Measurements from ENCODE around the gene STK32B.
"Not testable (repeated sequence)": the region's sequence is repeated elsewhere in the genome, so short reads cannot be mapped to it uniquely, and the experiment has no call there.

STK32B gene

DNA sequence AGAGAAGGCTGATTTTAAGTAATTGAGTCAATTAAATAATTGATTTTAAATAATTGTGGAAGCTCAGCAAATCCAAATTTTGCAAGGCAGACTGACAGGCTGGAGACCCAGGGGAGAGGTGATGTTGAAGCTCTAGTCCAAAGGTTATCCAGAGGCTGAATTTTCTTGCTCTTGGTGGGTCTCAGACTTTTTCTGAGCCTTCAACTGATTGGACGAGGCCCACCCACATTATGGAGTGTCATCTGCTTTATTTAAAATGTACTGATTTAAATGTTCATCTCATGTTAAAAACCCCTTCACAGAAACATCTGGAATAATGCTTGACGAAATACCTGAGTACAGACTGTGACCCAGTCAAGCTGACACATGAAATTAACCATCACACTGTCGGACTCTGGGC lies 20.4 kb upstream of the STK32B start:
- no peak for DNase-seq

DNA sequence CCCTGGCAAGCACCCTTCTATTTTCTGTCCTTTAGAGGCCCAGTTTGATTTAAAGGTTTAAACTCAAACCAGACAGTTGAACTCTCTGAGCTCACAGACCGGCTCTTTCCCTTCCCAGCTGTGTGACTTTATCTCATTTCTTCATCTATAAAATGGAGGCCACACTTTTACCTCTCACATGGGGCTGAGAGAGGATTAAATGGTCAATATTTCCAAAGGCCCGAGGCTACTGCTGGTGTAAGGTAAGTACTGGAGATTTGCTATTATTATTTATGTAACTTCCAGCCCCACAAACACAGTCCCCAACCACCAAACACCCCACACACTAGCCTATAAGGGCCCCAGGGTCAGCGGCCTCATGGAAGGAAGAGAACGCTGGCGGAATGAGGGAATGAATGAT lies 18.5 kb upstream of the STK32B start:
- DNase-seq: no peak

GRCh38 chr4:5033281-5033841 lies 17.9 kb upstream of the STK32B start:
- no peak for DNase-seq

DNA sequence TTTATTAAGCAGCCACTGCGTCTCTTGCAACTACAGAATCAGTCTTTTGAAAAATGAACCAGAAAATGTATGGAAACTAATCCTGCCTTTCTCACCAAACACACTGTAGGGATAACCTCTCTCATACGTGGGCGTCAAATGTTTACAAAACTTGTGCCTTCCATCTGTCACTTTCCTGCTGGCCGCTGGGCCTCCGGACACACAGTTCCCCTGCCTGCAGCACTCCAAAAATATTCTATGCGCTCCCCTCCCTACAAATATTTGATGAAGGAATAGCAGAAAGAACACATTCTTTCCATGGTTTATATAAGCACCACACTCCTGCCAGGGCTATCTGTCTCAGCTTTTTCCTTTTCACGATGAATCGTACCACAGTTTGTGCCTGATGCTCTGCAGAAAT lies 17.1 kb upstream of the STK32B start:
- no peak for DNase-seq

GRCh38 chr4:5036239-5036638 lies 15.0 kb upstream of the STK32B start:
- DNase-seq: peak; percentile 59

- DNase-seq: peak; percentile 68
Measured at GRCh38 chr4:5037553-5038551, 13.4 kb upstream of the STK32B start.

DNA sequence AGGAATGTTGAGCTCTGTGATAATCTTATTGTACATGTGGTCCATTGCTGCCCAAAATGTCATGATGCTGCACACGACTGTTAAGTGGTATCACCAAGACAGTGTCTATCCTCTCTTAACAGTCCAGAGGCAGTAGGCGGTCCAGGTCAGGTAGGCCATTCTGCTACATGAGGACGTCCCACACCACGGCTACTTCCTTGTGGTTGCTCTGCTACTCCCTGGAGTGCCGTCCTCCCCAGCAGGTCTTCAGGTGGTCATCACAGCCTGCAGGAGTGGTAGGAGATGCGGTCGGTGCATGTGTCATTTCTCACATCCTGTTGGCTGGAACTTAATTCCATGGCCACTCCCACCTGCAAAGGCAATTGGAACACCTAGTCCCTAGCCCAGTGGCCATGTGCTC lies 11.5 kb upstream of the STK32B start:
- no peak for DNase-seq

DNA sequence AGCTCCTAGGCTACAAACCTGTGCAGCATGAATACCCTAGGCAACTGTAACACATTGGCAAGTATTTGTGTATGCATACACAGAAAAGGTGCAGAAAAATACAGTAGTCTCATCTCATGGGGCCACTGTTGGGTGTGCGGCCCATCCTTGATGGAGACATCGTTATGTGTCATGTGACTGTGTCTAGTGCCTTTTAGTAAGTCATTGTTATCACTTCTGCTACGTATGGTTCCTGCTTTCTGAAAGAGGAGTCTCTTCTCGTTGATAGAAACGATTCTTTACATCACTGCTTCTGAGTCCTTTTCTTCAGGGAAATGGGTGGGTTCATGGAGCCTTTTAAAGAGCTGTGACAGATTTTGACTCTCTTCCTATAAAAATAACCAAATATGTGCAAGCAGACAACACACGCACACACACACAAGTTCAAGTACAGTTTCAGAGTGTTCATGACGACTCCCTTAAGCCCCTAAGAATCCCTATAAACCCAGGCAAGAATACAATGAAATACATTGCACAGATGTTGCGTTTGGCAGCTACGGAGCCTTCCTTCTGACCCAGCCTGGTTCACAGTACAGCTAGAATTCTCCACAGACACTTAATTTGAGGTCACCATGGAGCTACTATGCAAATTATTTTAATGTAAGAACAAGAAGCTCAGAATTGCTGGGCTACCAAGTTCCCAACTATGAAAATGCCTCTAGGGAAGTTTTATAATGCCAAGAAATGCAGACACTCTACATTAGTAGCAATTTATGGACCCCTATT lies 10.2 kb upstream of the STK32B start:
- DNase-seq: no peak

DNA sequence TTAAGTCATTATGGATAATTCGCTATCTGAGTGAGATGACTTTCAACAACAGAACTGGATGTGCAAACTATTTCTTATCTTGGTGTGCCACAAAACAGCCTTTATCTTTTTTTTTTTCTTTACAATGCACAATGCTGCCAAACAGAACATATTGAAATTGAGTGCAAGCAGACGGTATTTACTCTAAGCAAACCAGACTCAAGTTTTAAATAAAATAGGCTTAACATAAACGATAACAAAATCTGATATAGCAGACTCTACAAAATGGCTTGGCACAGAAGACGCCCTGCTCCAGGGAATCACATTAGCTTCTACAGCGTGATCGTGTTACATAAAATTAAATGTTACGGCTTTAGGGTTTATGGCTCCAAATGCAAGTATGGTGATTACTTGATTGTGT lies 9.6 kb upstream of the STK32B start:
- no peak for DNase-seq

- DNase-seq: no peak
Measured at GRCh38 chr4:5043579-5043978, 7.7 kb upstream of the STK32B start.

DNA sequence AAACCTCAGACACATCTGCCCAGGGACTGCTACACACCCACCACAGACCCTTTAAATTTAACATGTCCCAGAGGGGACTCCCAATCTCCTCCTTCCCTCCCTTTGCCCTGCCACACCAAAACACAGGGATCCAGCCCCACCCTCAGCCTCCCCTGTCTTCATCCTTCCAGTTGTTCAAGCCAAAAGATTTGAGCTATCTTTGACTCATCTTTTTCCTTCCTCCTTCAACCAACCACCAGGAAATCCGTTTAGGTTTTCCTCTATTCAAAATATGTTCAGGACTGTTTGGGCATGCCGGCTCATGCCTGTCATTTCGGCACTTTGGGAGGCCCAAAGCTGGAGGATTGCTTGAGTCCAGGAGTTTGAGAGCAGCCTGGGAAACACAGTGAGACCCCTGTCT lies 6.9 kb upstream of the STK32B start:
- no peak for DNase-seq

GRCh38 chr4:5045097-5045496 lies 6.2 kb upstream of the STK32B start:
- DNase-seq: peak; percentile 88

DNA sequence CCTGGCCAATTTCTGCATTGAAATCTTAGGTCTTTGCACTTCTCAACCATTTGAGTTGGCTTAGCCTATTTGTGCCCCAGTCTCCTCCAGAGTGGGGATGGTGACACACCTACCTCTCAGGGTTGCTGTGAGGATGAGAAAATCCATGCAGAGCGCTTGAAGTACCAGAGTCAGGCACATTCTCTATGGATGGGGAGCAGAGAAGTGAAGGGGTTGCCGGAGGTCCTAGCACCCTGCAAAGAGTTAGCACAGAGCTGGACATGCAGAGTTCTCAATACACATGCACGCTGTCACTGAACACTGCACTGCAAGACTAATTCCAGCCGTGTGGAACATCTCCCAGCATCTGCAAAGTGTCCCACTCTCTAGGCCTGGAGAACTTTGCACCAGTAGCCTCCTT lies 2.6 kb upstream of the STK32B start:
- no peak for DNase-seq

- peak; percentile 74 for DNase-seq
Measured at GRCh38 chr4:5050520-5051277, 581 bp upstream of the STK32B start.

- DNase-seq: no peak
Measured at GRCh38 chr4:5052204-5052702, 973 bp downstream of the STK32B start.

DNA sequence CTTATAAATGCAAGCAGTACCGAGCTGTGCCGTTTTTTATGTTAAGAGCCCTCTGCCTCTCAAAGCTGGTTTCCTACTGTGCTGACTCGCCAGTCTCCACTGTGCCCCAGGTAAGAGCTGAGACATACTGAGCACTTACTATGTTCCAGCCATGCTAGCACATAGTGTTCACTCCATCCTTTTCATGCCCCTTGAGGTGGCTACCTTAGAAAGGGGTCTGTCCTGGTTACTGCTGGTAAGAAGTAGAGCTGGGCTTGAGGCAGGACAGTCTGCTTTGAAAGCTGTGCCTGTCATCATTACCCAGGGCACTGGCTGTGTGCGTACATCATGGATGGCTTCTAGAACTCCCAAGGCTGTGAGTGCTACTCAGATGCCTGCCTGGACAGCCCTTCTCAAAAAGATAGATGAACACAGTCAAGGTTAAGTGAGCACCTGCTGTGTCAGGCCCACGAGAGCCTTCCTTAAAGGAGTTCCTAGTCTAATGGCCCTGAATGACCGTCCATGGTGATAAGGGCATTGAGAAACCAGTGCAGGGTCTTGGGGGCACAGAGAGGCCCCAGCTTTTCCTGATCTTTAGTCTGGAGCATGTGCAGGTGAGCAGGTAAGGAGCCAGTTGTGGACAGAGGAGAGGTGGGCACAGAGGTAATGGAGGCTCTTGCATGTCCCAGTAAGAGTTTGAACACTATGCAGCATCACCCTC lies 1.6 kb downstream of the STK32B start:
- DNase-seq: no peak

GRCh38 chr4:5054532-5054931 lies 3.3 kb downstream of the STK32B start:
- DNase-seq: no peak

DNA sequence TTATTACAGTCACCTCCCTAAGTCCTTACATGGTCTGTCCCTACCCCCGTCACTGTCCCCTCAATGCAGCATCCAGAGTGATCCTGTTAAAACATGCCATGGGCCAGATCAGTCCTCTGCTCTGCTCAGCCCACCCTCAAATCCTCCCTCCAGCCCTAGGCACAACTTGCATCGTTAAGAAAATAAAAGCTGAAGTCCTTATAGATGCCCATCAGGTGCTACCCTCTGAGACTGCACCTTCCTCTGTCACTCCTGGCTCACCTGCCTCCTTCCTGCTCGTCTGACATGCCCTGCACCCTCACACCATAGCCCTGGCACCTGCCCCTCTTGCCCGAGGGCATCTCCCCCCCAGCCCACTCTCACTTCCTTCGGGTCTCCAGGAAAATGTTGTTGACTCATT lies 4.1 kb downstream of the STK32B start:
- DNase-seq: no peak

- DNase-seq: no peak
Measured at GRCh38 chr4:5066101-5066500, 14.8 kb downstream of the STK32B start.

DNA sequence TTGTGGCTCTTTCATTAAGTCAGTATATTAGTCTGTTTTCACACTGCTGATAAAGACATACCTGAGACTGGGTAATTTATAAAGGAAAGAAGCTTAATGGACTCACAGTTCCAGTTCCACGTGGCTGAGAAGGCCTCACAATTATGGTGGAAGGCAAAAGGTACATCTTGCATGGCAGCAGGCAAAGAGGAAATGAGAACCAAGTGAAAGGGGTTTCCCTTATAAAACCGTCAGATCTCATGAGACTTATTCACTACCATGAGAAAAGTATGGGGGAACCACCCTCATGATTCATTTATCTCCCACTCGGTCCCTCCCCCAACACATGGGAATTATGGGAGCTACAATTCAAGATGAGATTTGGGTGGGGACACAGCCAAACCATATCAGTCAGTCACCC lies 15.7 kb downstream of the STK32B start:
- DNase-seq: not testable (repeated sequence)

DNA sequence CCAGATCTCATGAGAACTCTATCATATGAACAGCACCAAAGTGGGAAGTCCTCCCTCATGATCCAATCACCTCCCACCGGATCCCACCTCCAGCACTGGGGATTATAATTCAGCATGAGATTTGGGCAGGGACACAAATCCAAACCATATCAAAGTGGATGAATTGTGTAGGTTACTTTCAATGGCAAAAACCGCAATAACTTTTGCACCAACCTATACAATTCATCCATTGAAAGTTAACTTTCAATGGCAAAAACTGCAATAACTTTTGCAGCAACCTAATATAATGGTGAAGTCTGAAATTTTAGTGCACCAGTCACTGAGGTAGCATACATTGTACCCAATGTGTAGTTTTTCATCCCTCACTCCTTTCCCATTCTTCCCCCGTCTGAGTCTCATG lies 16.6 kb downstream of the STK32B start:
- no peak for DNase-seq

DNA sequence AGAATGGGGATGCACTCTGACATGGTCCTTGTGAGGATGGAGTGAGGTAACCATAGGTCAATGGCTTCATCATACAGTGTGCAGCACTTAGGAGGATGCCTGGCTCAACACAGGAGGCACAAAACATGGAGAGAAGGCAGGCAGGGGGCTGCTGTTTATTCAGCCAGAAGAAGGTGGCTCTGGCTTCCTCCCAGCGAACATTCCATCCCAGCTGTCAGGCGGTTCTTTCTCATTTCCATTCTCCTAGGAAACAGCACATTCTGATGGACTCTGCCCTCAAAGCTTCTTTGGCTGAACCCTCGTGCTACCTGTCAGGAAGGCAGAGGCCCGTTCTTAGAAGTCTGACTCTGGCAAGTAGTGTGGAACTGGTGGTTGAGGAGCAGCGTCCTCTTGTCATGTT lies 18.6 kb downstream of the STK32B start:
- DNase-seq: no peak
